Smooth muscle cell (in vitro differentiated cells): Measurements from ENCODE around the gene CRHBP. TPM values are rescaled to one million over a fixed set of nuclear protein-coding genes. Genes with fewer than 3 reads are reported as not detected.

Source experiments
- DNase-seq: peaks from one replicate; lab custom pipeline; 2025; ENCODE audit not compliant: unreplicated experiment; lab: John Stamatoyannopoulos, UW
- H2AFZ ChIP-seq: fragments of 200-600 bp; sonication (generic); 2 replicates; pipeline ENCODE4 v1.6.0; 2016; ENCODE audit warnings: antibody characterized with exemption, low read depth, mild to moderate bottlenecking
- H3F3A ChIP-seq: fragments of 200-600 bp; sonication (generic); 2 replicates; pipeline ENCODE4 v1.6.0; 2017; ENCODE audit warnings: antibody characterized with exemption, low read depth
- H3K27ac ChIP-seq: fragments of 200-600 bp; sonication (generic); 2 replicates; pipeline ENCODE4 v1.5.1; 2016; ENCODE audit warnings: low read depth, mild to moderate bottlenecking
- H3K27me3 ChIP-seq: fragments of 200-600 bp; sonication (generic); 2 replicates; pipeline ENCODE4 v1.6.1; 2016; ENCODE audit warnings: low read depth, mild to moderate bottlenecking
- H3K36me3 ChIP-seq: fragments of 200-600 bp; sonication (generic); 2 replicates; pipeline ENCODE4 v1.5.1; 2016; ENCODE audit warnings: low read depth
- H3K4me1 ChIP-seq: fragments of 200-600 bp; sonication (generic); 2 replicates; pipeline ENCODE4 v1.5.1; 2016; ENCODE audit warnings: low read depth
- H3K4me2 ChIP-seq: fragments of 200-600 bp; sonication (generic); 2 replicates; pipeline ENCODE4 v1.6.0; 2016; ENCODE audit warnings: mild to moderate bottlenecking
- H3K4me3 ChIP-seq: fragments of 200-600 bp; sonication (generic); 2 replicates; pipeline ENCODE4 v1.5.1; 2016; ENCODE audit warnings: mild to moderate bottlenecking
- H3K79me2 ChIP-seq: fragments of 200-600 bp; sonication (generic); 2 replicates; pipeline ENCODE4 v1.6.0; 2016; ENCODE audit warnings: low read depth, mild to moderate bottlenecking
- H3K9ac ChIP-seq: fragments of 200-600 bp; sonication (generic); 2 replicates; pipeline ENCODE4 v1.6.0; 2016; ENCODE audit warnings: low read depth
- H3K9me3 ChIP-seq: fragments of 200-600 bp; sonication (generic); replicated peaks from 2 replicates; pipeline ENCODE4 v1.5.1; 2016; ENCODE audit warnings: low read depth
- H4K20me1 ChIP-seq: fragments of 200-600 bp; sonication (generic); 2 replicates; pipeline ENCODE4 v1.6.0; 2016; ENCODE audit warnings: low read depth
- WGBS: methylation state at CpG from one replicate; pipeline ENCODE4 v1.1.7; 2016; ENCODE audit warnings: low lambda C conversion rate; 5-methylcytosine and 5-hydroxymethylcytosine counted together
- polyA plus RNA-seq: library from polyadenylated mRNA; unstranded; fragments of >200 nt; fragmentation: Nextera tagmentation; extraction: Ambion mirVana; gene quantifications from 2 replicates; pipeline ENCODE4 v1.2.1, GENCODE V29; 2016
- total RNA-seq: library from RNA; depleted of rRNA; stranded (reverse); fragments of >200 nt; gene quantifications from 2 replicates; pipeline ENCODE4 v1.2.3, GENCODE V29; 2014
- TF ChIP-seq, protein P1 (sequence below): fragments of 200-600 bp; sonication (generic); IDR thresholded peaks from 2 replicates; pipeline ENCODE4 v1.5.1; 2017; ENCODE audit warnings: borderline replicate concordance, mild to moderate bottlenecking, antibody characterized with exemption; ENCODE audit not compliant: insufficient read depth, poor library complexity, severe bottlenecking

CRHBP gene
- total and polyA plus RNA-seq, 2 experiments from 2014 or later, result 48.2 to 51.1 TPM

DNA sequence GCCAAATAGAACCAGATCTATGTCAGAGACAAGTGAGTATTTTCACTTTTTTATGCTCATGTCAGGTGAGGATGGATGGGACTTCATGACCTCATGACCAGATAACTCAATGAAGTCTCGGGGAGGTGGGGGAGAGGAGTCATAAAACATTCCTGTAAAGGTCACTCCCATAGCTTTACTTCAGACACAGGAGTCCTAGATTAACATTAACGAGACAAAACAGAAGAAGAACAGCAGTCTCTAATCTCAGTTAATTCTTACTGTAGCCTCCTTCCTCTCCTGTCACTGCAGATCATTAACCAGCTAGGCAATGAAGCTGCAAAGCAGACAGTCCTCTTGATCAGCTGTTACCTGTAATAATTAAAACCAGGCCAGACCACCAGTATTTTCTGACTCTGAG, 11.2 kb downstream of the CRHBP start:
- Histone ChIP-seq H3K4me3 (no peak overlapping the region), H3K4me2 (no peak overlapping the region), H3K36me3 (no peaks in the 10 kb centered on the region), H3K9ac (no peak overlapping the region), H4K20me1 (no peaks in the 10 kb centered on the region), H3K27ac (no peak overlapping the region), H3K9me3 (no peaks in the 10 kb centered on the region), H3K4me1 (no peaks in the 10 kb centered on the region), H3K79me2 (no peaks in the 10 kb centered on the region), H2AFZ (no peak overlapping the region), H3K27me3 (no peaks in the 10 kb centered on the region), H3F3A (no peaks in the 10 kb centered on the region)
- WGBS, result 50% methylated on average over 2 of the region's 2 CpGs
- TF ChIP-seq, protein P1, sequence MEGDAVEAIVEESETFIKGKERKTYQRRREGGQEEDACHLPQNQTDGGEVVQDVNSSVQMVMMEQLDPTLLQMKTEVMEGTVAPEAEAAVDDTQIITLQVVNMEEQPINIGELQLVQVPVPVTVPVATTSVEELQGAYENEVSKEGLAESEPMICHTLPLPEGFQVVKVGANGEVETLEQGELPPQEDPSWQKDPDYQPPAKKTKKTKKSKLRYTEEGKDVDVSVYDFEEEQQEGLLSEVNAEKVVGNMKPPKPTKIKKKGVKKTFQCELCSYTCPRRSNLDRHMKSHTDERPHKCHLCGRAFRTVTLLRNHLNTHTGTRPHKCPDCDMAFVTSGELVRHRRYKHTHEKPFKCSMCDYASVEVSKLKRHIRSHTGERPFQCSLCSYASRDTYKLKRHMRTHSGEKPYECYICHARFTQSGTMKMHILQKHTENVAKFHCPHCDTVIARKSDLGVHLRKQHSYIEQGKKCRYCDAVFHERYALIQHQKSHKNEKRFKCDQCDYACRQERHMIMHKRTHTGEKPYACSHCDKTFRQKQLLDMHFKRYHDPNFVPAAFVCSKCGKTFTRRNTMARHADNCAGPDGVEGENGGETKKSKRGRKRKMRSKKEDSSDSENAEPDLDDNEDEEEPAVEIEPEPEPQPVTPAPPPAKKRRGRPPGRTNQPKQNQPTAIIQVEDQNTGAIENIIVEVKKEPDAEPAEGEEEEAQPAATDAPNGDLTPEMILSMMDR, result no peak
- no peak for DNase-seq

DNA sequence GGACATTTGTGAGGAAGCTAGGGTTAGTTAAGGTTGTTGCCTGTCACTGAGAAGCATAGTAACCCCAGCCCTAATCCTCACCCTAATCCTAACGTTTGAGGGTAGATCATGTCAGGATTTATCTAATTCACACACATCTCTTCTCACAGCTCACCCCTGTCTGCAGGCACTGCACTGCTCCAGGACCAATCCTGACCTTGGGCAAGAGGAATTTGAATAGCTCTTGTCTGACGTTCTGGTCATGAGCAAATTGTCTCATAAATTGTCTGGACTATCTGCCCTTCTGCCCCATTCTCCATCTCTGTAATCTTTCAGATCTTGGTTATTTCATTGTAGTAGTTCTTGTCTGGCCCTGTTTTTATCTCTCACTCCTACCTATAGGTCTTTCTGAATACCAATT, 18.7 kb downstream of the CRHBP start:
- Histone ChIP-seq H3K4me1 (no peaks in the 10 kb centered on the region), H3K27me3 (no peaks in the 10 kb centered on the region), H3F3A (no peaks in the 10 kb centered on the region), H3K27ac (no peak overlapping the region), H3K4me3 (no peak overlapping the region), H3K79me2 (no peaks in the 10 kb centered on the region), H2AFZ (no peak overlapping the region), H3K36me3 (no peaks in the 10 kb centered on the region), H3K9me3 (no peaks in the 10 kb centered on the region), H3K9ac (no peak overlapping the region), H3K4me2 (no peak overlapping the region), H4K20me1 (no peaks in the 10 kb centered on the region)
- WGBS, result 2% methylated on average over 2 of the region's 2 CpGs
- TF ChIP-seq, protein P1, result no peak
- no peak for DNase-seq

DNA sequence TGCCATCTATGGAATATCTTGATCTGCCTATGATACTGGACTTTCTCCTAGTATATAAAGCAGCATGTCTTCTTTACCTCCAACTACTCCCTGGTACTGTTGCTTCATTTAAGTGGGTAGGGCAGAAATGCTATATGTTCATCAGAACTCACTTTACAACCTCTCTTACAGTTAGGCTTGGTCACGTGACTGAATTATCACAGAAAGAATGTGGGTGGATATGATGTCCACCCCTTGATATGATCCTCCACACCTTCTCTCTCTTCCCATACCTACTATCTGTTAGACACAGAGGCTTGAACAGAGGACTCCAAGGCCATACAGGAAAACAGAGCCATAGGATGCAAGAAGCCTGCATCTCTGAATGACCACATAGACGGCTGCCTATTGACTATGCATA, 19.8 kb downstream of the CRHBP start:
- Histone ChIP-seq H3K36me3 (no peaks in the 10 kb centered on the region), H3K4me3 (no peak overlapping the region)

DNA sequence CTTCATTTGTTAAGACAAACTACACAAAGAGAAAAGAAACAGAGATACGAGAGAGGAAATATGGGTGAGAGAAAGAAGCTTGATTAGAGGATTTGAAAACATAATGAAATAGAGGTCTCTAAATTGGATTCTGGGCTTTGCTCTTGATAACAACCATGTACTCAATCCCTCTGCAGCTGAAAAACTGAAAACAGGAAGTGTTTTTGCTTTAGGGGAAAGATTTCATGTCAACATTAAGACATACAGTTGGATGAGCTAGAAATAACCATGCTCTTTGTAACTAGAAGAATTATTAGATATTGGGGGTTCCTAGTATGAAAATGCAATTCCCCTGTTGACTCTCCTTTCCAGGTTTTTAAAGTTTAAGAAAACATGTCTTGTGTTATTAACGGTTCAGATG, 21.9 kb downstream of the CRHBP start:
- no peak for DNase-seq
- Histone ChIP-seq H3K27ac (no peak overlapping the region), H3K36me3 (no peaks in the 10 kb centered on the region), H3K27me3 (no peaks in the 10 kb centered on the region), H3K4me3 (no peak overlapping the region), H3K4me2 (no peak overlapping the region), H3K9ac (no peak overlapping the region), H3K79me2 (no peaks in the 10 kb centered on the region), H3K4me1 (no peaks in the 10 kb centered on the region), H4K20me1 (no peaks in the 10 kb centered on the region), H3F3A (no peaks in the 10 kb centered on the region), H3K9me3 (no peaks in the 10 kb centered on the region), H2AFZ (no peak overlapping the region)
- WGBS, result 83% methylated on average over 2 of the region's 2 CpGs
- TF ChIP-seq, protein P1, result no peak

More for the DNA sequence above, 19.8 kb downstream of the CRHBP start:
- no peaks in the 10 kb centered on the region for H3K9me3 ChIP-seq
- H3F3A ChIP-seq, result no peaks in the 10 kb centered on the region
- no peak overlapping the region for H3K9ac ChIP-seq
- H3K79me2 ChIP-seq, result no peaks in the 10 kb centered on the region
- 93% methylated on average over 2 of the region's 2 CpGs for WGBS
- TF ChIP-seq, protein P1, result no peak
- no peak overlapping the region for H3K4me2 ChIP-seq
- H3K27me3 ChIP-seq, result no peaks in the 10 kb centered on the region
- H2AFZ ChIP-seq, result no peak overlapping the region
- no peak overlapping the region for H3K27ac ChIP-seq
- H3K4me1 ChIP-seq, result no peaks in the 10 kb centered on the region
- DNase-seq, result no peak
- no peaks in the 10 kb centered on the region for H4K20me1 ChIP-seq
